Endothelial cell of umbilical vein (primary cell): ENCODE data around the gene NEU1.

Experiments used
- EZH2 ChIP-seq: IDR thresholded peaks from 2 replicates; pipeline ENCODE4 v1.6.1; 2012; ENCODE audit warnings: borderline replicate concordance, low read depth, mild to moderate bottlenecking, moderate library complexity, low read length, inconsistent platforms; ENCODE audit not compliant: severe bottlenecking
- POLR2A ChIP-seq: IDR thresholded peaks from 2 replicates; pipeline ENCODE4 v1.6.1; 2012; ENCODE audit warnings: low read depth, mild to moderate bottlenecking, control low read depth, low read length
- POLR2AphosphoS5 ChIP-seq: IDR thresholded peaks from 2 replicates; pipeline ENCODE4 v1.6.1; 2012; ENCODE audit warnings: low read depth, mild to moderate bottlenecking, control low read depth, low read length, moderate library complexity; ENCODE audit not compliant: insufficient read depth
- TF ChIP-seq, protein P1 (sequence below): IDR thresholded peaks from 2 replicates; pipeline ENCODE4 v1.6.1; 2011; ENCODE audit not compliant: insufficient read depth, insufficient read length
- TF ChIP-seq, protein P2 (sequence below), 2 donors: IDR thresholded peaks; 1 replicate in 1 of 2; 2 replicates in 1 of 2; pipeline ENCODE4 v1.5.1; 2011; ENCODE audit warnings: low read length in 2 of 2, mild to moderate bottlenecking in 2 of 2, moderate library complexity in 2 of 2, control low read depth in 1 of 2, inconsistent platforms in 1 of 2, low read depth in 1 of 2; ENCODE audit not compliant: insufficient read depth in 1 of 2; ENCODE audit errors: extremely low read depth in 1 of 2

DNA sequence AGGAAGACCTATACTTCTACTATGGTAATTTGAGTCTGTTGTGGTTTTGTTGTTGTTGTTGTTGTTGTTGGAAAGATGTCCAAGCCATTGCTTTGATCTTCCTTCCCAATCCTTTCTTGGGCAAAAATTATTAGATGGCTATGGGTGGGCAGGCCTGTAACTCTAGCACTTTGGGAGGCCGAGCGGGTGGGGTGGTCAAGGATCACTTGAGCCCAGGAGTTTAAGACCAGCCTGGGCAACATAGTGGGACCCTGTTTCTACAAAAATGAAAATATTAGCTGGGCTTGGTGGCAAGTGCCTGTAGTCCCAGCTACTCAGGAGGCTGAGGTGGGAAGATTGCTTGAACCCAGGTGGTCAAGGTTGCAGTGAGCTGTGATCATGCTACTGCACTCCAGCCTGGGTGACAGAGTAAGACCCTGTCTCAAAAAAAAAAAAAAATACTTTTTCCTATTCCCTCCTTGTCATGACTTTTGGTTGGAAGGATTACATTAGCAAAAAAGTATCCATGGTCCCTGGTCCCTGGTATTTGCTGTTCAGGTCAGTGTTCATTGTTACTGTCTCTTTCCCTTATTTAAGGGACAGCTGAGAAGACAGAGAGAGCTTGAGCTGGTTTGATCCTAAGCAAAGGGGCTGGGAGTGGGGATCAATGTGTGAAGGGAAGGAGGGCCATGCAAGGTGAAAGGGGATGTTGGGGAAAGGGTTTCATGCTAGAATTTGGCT is 11.7 kb downstream of the NEU1 start:
- TF ChIP-seq, protein P1, sequence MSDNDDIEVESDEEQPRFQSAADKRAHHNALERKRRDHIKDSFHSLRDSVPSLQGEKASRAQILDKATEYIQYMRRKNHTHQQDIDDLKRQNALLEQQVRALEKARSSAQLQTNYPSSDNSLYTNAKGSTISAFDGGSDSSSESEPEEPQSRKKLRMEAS = no peak
- TF ChIP-seq, protein P2, sequence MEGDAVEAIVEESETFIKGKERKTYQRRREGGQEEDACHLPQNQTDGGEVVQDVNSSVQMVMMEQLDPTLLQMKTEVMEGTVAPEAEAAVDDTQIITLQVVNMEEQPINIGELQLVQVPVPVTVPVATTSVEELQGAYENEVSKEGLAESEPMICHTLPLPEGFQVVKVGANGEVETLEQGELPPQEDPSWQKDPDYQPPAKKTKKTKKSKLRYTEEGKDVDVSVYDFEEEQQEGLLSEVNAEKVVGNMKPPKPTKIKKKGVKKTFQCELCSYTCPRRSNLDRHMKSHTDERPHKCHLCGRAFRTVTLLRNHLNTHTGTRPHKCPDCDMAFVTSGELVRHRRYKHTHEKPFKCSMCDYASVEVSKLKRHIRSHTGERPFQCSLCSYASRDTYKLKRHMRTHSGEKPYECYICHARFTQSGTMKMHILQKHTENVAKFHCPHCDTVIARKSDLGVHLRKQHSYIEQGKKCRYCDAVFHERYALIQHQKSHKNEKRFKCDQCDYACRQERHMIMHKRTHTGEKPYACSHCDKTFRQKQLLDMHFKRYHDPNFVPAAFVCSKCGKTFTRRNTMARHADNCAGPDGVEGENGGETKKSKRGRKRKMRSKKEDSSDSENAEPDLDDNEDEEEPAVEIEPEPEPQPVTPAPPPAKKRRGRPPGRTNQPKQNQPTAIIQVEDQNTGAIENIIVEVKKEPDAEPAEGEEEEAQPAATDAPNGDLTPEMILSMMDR (IDR thresholded peaks at IDR 0.05; ENCODE audit: extremely low read depth in 1 of 2, insufficient read depth in 1 of 2, low read depth in 1 of 2, low read length in 2 of 2) = no peak
- TF ChIP-seq EZH2 = no peak
- TF ChIP-seq POLR2A = no peak
- TF ChIP-seq POLR2AphosphoS5 = no peak
